Measurements from ENCODE around the gene UBE2N.

GRCh38 chr12:93448796-93449195 lies 7.0 kb upstream of the UBE2N start:
- TF ChIP-seq CTCF (IDR thresholded peaks at IDR 0.05; ENCODE audit: low read length) (no peak), EZH2phosphoT487 (IDR thresholded peaks at IDR 0.05; ENCODE audit: low read length) (no peak), EZH2 (optimal IDR thresholded peaks at IDR 0.05; ENCODE audit: low read depth, low read length) (no peak)
